ENCODE measurements around the gene DPPA3. TPM values are rescaled to one million over a fixed set of nuclear protein-coding genes. Genes with fewer than 3 reads are reported as not detected.
A peak's percentile ranks its signal among the peaks of the same experiment; 100 is the strongest.

DPPA3 gene
- total RNA-seq, 1 experiment from 2014 or later: 6.8 TPM

- Mint-ChIP-seq H3K9me3 (no peaks in the 10 kb centered on the region), H3K27ac (peak overlapping the region; percentile 94), H3K36me3 (peaks cover 12% of the 10 kb centered on the region), H3K4me1 (peaks cover 47% of the 10 kb centered on the region), H3K27me3 (ENCODE audit: low read depth) (no peaks in the 10 kb centered on the region), H3K4me3 (peak overlapping the region; percentile 40)
- no peak for DNase-seq (ENCODE audit: low spot score)
- ChIA-PET POLR2A (no interaction called here), CTCF (interaction anchor here (0.6 to 2.0 kb wide), 8 partner anchors 18 to 112 kb away, joined by 3 to 10 read pairs (median 4); partner anchors contain the start of gene NANOG)
- no peak for TF ChIP-seq ZNF512 (CRISPR knock-in tag; IDR thresholded peaks at IDR 0.05; ENCODE audit: borderline replicate concordance)
- peak; percentile 45 for TF ChIP-seq ZNF423 (CRISPR knock-in tag; IDR thresholded peaks at IDR 0.05)
- TF ChIP-seq STAT6 (CRISPR knock-in tag; conservative IDR thresholded peaks at IDR 0.05; ENCODE audit: low read depth): no peak
- peak; percentile 83 for ATAC-seq
These were observed 16.5 kb upstream of the DPPA3 start for GRCh38 chr12:7694556-7695236.

GRCh38 chr12:7695237-7695560 lies 16.0 kb upstream of the DPPA3 start:
- Mint-ChIP-seq H3K27me3 (ENCODE audit: low read depth) (no peaks in the 10 kb centered on the region), H3K27ac (peak overlapping the region; percentile 94), H3K4me1 (peaks cover 47% of the 10 kb centered on the region), H3K36me3 (peaks cover 7% of the 10 kb centered on the region; the same call in 1 of the 2 replicates), H3K9me3 (no peaks in the 10 kb centered on the region), H3K4me3 (peak overlapping the region; percentile 40)
- no peak for DNase-seq (ENCODE audit: low spot score)
- TF ChIP-seq HMGXB4 (CRISPR knock-in tag; IDR thresholded peaks at IDR 0.05) (no peak), ATF1 (CRISPR knock-in tag; IDR thresholded peaks at IDR 0.05) (no peak), TEAD4 (CRISPR knock-in tag; IDR thresholded peaks at IDR 0.05) (no peak), MXD4 (CRISPR knock-in tag; IDR thresholded peaks at IDR 0.05; ENCODE audit: borderline replicate concordance) (no peak), KAT7 (CRISPR knock-in tag; IDR thresholded peaks at IDR 0.05; ENCODE audit: borderline replicate concordance) (no peak), ZNF138 (CRISPR knock-in tag; conservative IDR thresholded peaks at IDR 0.05) (no peak), FOXP4 (CRISPR knock-in tag; IDR thresholded peaks at IDR 0.05) (no peak), ESRRA (CRISPR knock-in tag; IDR thresholded peaks at IDR 0.05; ENCODE audit: borderline replicate concordance) (no peak), ZMAT4 (CRISPR knock-in tag; IDR thresholded peaks at IDR 0.05) (no peak)
- POLR2A ChIA-PET: no interaction called here
- ATAC-seq: peak; percentile 26
- CTCF ChIA-PET: interaction anchor here (0.7 to 2.0 kb wide), 6 partner anchors 17 to 111 kb away, joined by 3 to 10 read pairs (median 4); partner anchors contain the start of gene NANOG
